A549 (cell line): ENCODE measurements around the gene CRTC2. TPM values are rescaled to one million over a fixed set of nuclear protein-coding genes. Genes with fewer than 3 reads are reported as not detected.

Experiments used
- ATAC-seq, 2 experiments: fragments of 200-7000 bp in 1 of 2; fragments of >200 bp in 1 of 2; cut with Nextera tagmentation in 1 of 2; cut with Tn5 transposase in 1 of 2; 3 replicates each; pipeline versions ENCODE4 v1.8.0 to v1.9.1; 2018 to 2020; ENCODE audit warnings: mild to moderate bottlenecking in 1 of 2, moderate library complexity in 1 of 2
- CTCF ChIA-PET: fragments of 300-600 bp; sonication (Branson Sonifier 250); formaldehyde crosslinking; extraction: SDS; loops from one replicate; lab custom pipeline; 2021; ENCODE audit warnings: antibody characterized with exemption, inconsistent platforms; lab: Yijun Ruan, JAX
- POLR2A ChIA-PET: fragments of 350-600 bp; formaldehyde crosslinking; extraction: SDS; loops from one replicate; lab custom pipeline; 2021; ENCODE audit warnings: antibody characterized with exemption, inconsistent platforms; lab: Yijun Ruan, JAX
- DNase-seq, 2 experiments: peaks; one replicate each; pipeline versions ENCODE4 v3.0.0 to v3.0.0-alpha.2; 2011 to 2016; ENCODE audit warnings: low read depth in 1 of 2, low spot score in 1 of 2
- FAIRE-seq: peaks from 2 replicates; lab custom pipeline; 2011; peaks lifted over from hg19 to GRCh38; lab: Jason Lieb, UNC
- H3K27ac ChIP-seq, 2 experiments: fragments of >200 bp; sonication (Bioruptor Twin); formaldehyde crosslinking; 3 replicates each; pipeline ENCODE4 v1.5.1; 2016 to 2017
- H3K4me1 ChIP-seq: fragments of >200 bp; sonication (Bioruptor Twin); formaldehyde crosslinking; 3 replicates; pipeline ENCODE4 v1.6.1; 2016
- H3K4me2 ChIP-seq: fragments of >200 bp; sonication (Bioruptor Twin); formaldehyde crosslinking; 3 replicates; pipeline ENCODE4 v1.6.1; 2016
- H3K4me3 ChIP-seq: fragments of >200 bp; sonication (Bioruptor Twin); formaldehyde crosslinking; 3 replicates; pipeline ENCODE4 v1.5.1; 2016
- H3K9me3 ChIP-seq: fragments of >200 bp; sonication (Bioruptor Twin); formaldehyde crosslinking; 3 replicates; pipeline ENCODE4 v1.6.1; 2016
- HOXA7 ChIP-seq: fragments of 250-450 bp; sonication (Bioruptor Pico); IDR thresholded peaks from 2 replicates; pipeline ENCODE4 v1.5.0; 2020; ENCODE audit warnings: mild to moderate bottlenecking, moderate library complexity
- WGBS: methylation state at CpG from one replicate; pipeline ENCODE4 v1.1.6; 2017; ENCODE audit errors: missing lambda C conversion rate; 5-methylcytosine and 5-hydroxymethylcytosine counted together
- polyA plus RNA-seq, 4 experiments: library from polyadenylated mRNA; depleted of rRNA in 3 of 4; stranded (reverse); fragments of >200 nt; fragmentation: RNase III in 1 of 4; extraction: RNeasy Plus Mini Kit Qiagen cat#74134 plus additional on column Dnase treatment in 1 of 4; gene quantifications; 2 replicates in 3 of 4; 3 replicates in 1 of 4; pipeline ENCODE4 v1.2.3, GENCODE V29; 2011 to 2017
- small RNA-seq, 6 experiments: library from RNA; depleted of rRNA; stranded (forward); fragments of <200 nt; gene quantifications; one replicate each; pipeline ENCODE3, GENCODE V24; 2012

Gene CRTC2
- polyA plus RNA-seq, 2 of the 4 experiments (the other 2 are of a cell fraction), result 19.7 to 22.3 TPM

GRCh38 chr1:153899509-153899908 is 58.9 kb downstream of the CRTC2 start:
- Histone ChIP-seq H3K4me2 (no peak overlapping the region), H3K27ac (no peak overlapping the region), H3K4me1 (peaks cover 13% of the 10 kb centered on the region; the same call in 2 of the 3 replicates), H3K9me3 (no peaks in the 10 kb centered on the region), H3K4me3 (no peak overlapping the region)
- TF ChIP-seq HOXA7 (CRISPR knock-in tag), result no peak
- WGBS, result 96% methylated on average over 6 of the region's 6 CpGs
- ATAC-seq (no peak), FAIRE-seq (no peak), DNase-seq (no peak)
- ChIA-PET CTCF (interaction anchor here (1.0 to 2.9 kb wide), 3 partner anchors 22 to 79 kb away, joined by 3 to 15 read pairs (median 5); partner anchors contain the start of genes DENND4B and GATAD2B), POLR2A (no interaction called here)

Small RNAs within 50 kb of the gene (small RNA-seq; reads per million reads assigned to genes)
- 0 to 2.3 (median 0) reads per million in 6 experiments for gene MIR6737

Other genes starting within 250 kb of the CRTC2 start
- gene INTS3, start 230.6 kb downstream of the CRTC2 start, polyA plus RNA-seq (2011; rRNA removed), result 34.1 and 44.0 TPM in 2 replicates
- 21.5 to 25.1 TPM (median 23.5 TPM) in 3 replicates for gene INTS3, start 230.6 kb downstream of the CRTC2 start, polyA plus RNA-seq (2017; fragmentation: RNase III; extraction: RNeasy Plus Mini Kit Qiagen cat#74134 plus additional on column Dnase treatment)
- gene SLC27A3, start 183.2 kb downstream of the CRTC2 start, polyA plus RNA-seq (2011; rRNA removed), result 1.3 TPM in 2 replicates
- gene SLC27A3, start 183.2 kb downstream of the CRTC2 start, polyA plus RNA-seq (2017; fragmentation: RNase III; extraction: RNeasy Plus Mini Kit Qiagen cat#74134 plus additional on column Dnase treatment), result 1.8 to 2.7 TPM (median 2.1 TPM) in 3 replicates
- gene GATAD2B, start 35.6 kb downstream of the CRTC2 start, polyA plus RNA-seq (2011; rRNA removed), result 4.9 and 11.5 TPM in 2 replicates
- 7.2 to 8.9 TPM (median 8.2 TPM) in 3 replicates for gene GATAD2B, start 35.6 kb downstream of the CRTC2 start, polyA plus RNA-seq (2017; fragmentation: RNase III; extraction: RNeasy Plus Mini Kit Qiagen cat#74134 plus additional on column Dnase treatment)
- 18.7 and 24.1 TPM in 2 replicates for gene DENND4B, start 11.9 kb downstream of the CRTC2 start, polyA plus RNA-seq (2011; rRNA removed)
- gene DENND4B, start 11.9 kb downstream of the CRTC2 start, polyA plus RNA-seq (2017; fragmentation: RNase III; extraction: RNeasy Plus Mini Kit Qiagen cat#74134 plus additional on column Dnase treatment), result 37.0 to 44.0 TPM (median 43.3 TPM) in 3 replicates
- 80.6 and 90.8 TPM in 2 replicates for gene SLC39A1, start 4.9 kb upstream of the CRTC2 start, polyA plus RNA-seq (2011; rRNA removed)
- 95.6 to 108 TPM (median 104 TPM) in 3 replicates for gene SLC39A1, start 4.9 kb upstream of the CRTC2 start, polyA plus RNA-seq (2017; fragmentation: RNase III; extraction: RNeasy Plus Mini Kit Qiagen cat#74134 plus additional on column Dnase treatment)
- gene CREB3L4, start 9.3 kb upstream of the CRTC2 start, polyA plus RNA-seq (2011; rRNA removed), result 14.3 and 18.0 TPM in 2 replicates
- gene CREB3L4, start 9.3 kb upstream of the CRTC2 start, polyA plus RNA-seq (2017; fragmentation: RNase III; extraction: RNeasy Plus Mini Kit Qiagen cat#74134 plus additional on column Dnase treatment), result 6.5 to 11.7 TPM (median 10.1 TPM) in 3 replicates
- 162 and 178 TPM in 2 replicates for gene JTB, start 19.1 kb upstream of the CRTC2 start, polyA plus RNA-seq (2011; rRNA removed)
- 103 to 106 TPM (median 103 TPM) in 3 replicates for gene JTB, start 19.1 kb upstream of the CRTC2 start, polyA plus RNA-seq (2017; fragmentation: RNase III; extraction: RNeasy Plus Mini Kit Qiagen cat#74134 plus additional on column Dnase treatment)
- 74.7 and 90.9 TPM in 2 replicates for gene RAB13, start 27.7 kb upstream of the CRTC2 start, polyA plus RNA-seq (2011; rRNA removed)
- gene RAB13, start 27.7 kb upstream of the CRTC2 start, polyA plus RNA-seq (2017; fragmentation: RNase III; extraction: RNeasy Plus Mini Kit Qiagen cat#74134 plus additional on column Dnase treatment), result 150 to 162 TPM (median 160 TPM) in 3 replicates
- 4,831 and 9,152 TPM in 2 replicates for gene RPS27, start 32.1 kb upstream of the CRTC2 start, polyA plus RNA-seq (2011; rRNA removed)
- 5,586 to 6,202 TPM (median 5,748 TPM) in 3 replicates for gene RPS27, start 32.1 kb upstream of the CRTC2 start, polyA plus RNA-seq (2017; fragmentation: RNase III; extraction: RNeasy Plus Mini Kit Qiagen cat#74134 plus additional on column Dnase treatment)
- not detected in 2 replicates for gene NUP210L, start 196.5 kb upstream of the CRTC2 start, polyA plus RNA-seq (2011; rRNA removed)
- gene NUP210L, start 196.5 kb upstream of the CRTC2 start, polyA plus RNA-seq (2017; fragmentation: RNase III; extraction: RNeasy Plus Mini Kit Qiagen cat#74134 plus additional on column Dnase treatment), result not detected in 3 replicates
- 300 and 618 TPM in 2 replicates for gene TPM3, start 233.5 kb upstream of the CRTC2 start, polyA plus RNA-seq (2011; rRNA removed)
- gene TPM3, start 233.5 kb upstream of the CRTC2 start, polyA plus RNA-seq (2017; fragmentation: RNase III; extraction: RNeasy Plus Mini Kit Qiagen cat#74134 plus additional on column Dnase treatment), result 495 to 510 TPM (median 500 TPM) in 3 replicates
- not detected in 2 replicates for gene CFAP141, start 247.7 kb upstream of the CRTC2 start, polyA plus RNA-seq (2011; rRNA removed)
- 0.37 TPM in 1 of 3 replicates, not detected in the others for gene CFAP141, start 247.7 kb upstream of the CRTC2 start, polyA plus RNA-seq (2017; fragmentation: RNase III; extraction: RNeasy Plus Mini Kit Qiagen cat#74134 plus additional on column Dnase treatment)